Measurements from ENCODE around the gene GPR157.
"Not testable (repeated sequence)": the region's sequence is repeated elsewhere in the genome, so short reads cannot be mapped to it uniquely, and the experiment has no call there.

Gene GPR157

GRCh38 chr1:9128520-9129265 is at the start of gene GPR157:
GPR157 (minus strand) TSS chr1:9129102; CDS start chr1:9129027, 75 bp downstream.
- peak; percentile 25 for DNase-seq

- no peak for DNase-seq
These were observed 45.9 kb upstream of the GPR157 start for GRCh38 chr1:9174762-9175161.

- DNase-seq, result no peak
These were observed 45.3 kb upstream of the GPR157 start for GRCh38 chr1:9174243-9174642.

- DNase-seq, result no peak
These were observed 40.8 kb upstream of the GPR157 start for GRCh38 chr1:9169601-9170137.

- peak; percentile 21 for DNase-seq
These were observed 38.7 kb upstream of the GPR157 start for GRCh38 chr1:9167638-9168037.

- DNase-seq, result no peak
These were observed 37.7 kb upstream of the GPR157 start for GRCh38 chr1:9166289-9167235.

- no peak for DNase-seq
These were observed 36.5 kb upstream of the GPR157 start for GRCh38 chr1:9165396-9165795.

- no peak for DNase-seq
These were observed 36.0 kb upstream of the GPR157 start for GRCh38 chr1:9164919-9165318.

GRCh38 chr1:9164532-9164900 is 35.6 kb upstream of the GPR157 start:
- no peak for DNase-seq

GRCh38 chr1:9161963-9162362 is 33.1 kb upstream of the GPR157 start:
- DNase-seq, result peak; percentile 49

- no peak for DNase-seq
These were observed 32.4 kb upstream of the GPR157 start for GRCh38 chr1:9161342-9161741.

GRCh38 chr1:9160079-9160717 is 31.3 kb upstream of the GPR157 start:
- no peak for DNase-seq

GRCh38 chr1:9155879-9156278 is 27.0 kb upstream of the GPR157 start:
- DNase-seq, result no peak

GRCh38 chr1:9155405-9155804 is 26.5 kb upstream of the GPR157 start:
- not testable (repeated sequence) for DNase-seq

GRCh38 chr1:9153152-9153551 is 24.2 kb upstream of the GPR157 start:
- DNase-seq, result no peak

- DNase-seq, result no peak
These were observed 23.6 kb upstream of the GPR157 start for GRCh38 chr1:9152535-9152934.

- no peak for DNase-seq
These were observed 22.5 kb upstream of the GPR157 start for GRCh38 chr1:9151328-9151860.

- DNase-seq, result no peak
These were observed 21.9 kb upstream of the GPR157 start for GRCh38 chr1:9150582-9151327.

GRCh38 chr1:9149837-9150581 is 21.1 kb upstream of the GPR157 start:
- no peak for DNase-seq

GRCh38 chr1:9149151-9149550 is 20.2 kb upstream of the GPR157 start:
- DNase-seq, result no peak

- no peak for DNase-seq
These were observed 17.3 kb upstream of the GPR157 start for GRCh38 chr1:9146156-9146555.
